NCI-H2196 (cell line): Measurements from ENCODE around the gene FAM53A.

Experiments used
- DNase-seq: peaks from one replicate; lab custom pipeline; 2025; ENCODE audit not compliant: unreplicated experiment; lab: John Stamatoyannopoulos, UW

FAM53A gene

GRCh38 chr4:1594871-1595788 lies 89.0 kb downstream of the FAM53A start:
- DNase-seq = no peak

- DNase-seq = no peak
Observed at GRCh38 chr4:1593881-1594345, 90.2 kb downstream of the FAM53A start.

DNA sequence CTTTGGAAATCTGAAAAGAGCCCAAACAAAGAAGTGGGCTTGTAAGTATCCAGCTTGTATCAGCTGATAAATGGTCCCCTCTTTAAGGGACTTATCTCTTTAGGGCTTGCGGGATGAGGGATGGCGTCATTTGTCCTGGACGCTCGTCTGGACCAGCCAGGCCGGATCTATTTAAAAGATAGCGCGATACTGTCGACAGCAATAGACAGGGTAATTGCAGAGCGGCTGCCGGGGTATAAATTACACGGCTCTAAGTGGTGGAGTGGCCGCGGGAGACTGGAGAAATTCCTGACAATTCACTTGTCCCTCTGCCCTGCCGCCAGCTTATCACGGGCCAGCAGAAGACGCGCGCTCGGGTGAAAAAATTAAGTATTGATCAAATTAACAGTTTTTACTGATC lies 90.7 kb downstream of the FAM53A start:
- DNase-seq = no peak

GRCh38 chr4:1592709-1593417 lies 91.2 kb downstream of the FAM53A start:
- DNase-seq = no peak

DNA sequence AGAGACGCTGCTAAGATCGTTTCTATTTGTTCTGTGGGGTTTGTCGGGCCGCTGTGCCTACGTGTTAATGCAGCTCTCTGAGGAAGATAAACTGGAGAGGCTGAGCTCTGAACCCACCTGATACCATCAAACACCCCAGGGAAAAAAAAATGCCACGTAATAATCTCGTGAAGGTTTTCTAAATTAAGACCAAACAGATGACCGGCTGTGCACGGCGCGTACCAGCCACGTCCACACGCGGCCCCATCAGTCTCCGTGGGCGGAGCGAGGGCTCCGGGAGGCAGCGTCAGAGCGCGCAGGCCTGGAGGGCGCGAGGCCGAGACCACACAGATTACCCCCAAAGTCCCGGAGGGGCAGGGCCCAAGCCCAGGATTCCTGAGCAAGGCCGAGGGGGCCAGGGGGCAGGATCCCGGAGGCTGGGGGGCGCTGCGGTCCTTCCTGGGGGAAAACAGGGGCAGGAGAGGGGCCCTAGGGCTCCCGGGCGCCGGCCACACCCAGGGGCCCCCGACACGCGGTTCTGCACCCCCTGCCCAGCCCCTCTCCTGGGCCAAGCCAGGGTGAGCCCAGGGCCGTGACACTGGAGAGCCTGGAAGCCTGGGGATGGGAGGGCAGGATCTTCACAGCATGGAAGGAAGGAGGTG lies 91.9 kb downstream of the FAM53A start:
- no peak for DNase-seq

DNA sequence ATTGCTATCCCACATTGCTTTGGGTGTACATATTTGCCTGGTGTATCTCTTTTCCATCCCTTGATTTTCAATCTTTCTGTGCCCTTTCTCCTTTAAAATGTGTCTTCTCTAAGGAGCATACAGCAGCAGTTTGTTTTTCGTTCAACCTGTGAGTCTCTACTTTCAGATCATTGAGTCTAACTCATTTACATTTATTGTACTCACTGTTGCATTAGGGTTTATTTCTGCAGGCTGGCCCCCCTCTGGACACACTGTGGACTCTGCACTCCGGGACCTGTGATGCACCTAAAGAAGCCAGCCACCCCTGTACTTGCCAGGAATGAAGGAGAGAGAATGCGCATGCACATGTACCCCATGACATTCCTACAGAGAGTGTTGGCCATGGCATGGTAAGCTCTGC lies 93.0 kb downstream of the FAM53A start:
- no peak for DNase-seq

DNA sequence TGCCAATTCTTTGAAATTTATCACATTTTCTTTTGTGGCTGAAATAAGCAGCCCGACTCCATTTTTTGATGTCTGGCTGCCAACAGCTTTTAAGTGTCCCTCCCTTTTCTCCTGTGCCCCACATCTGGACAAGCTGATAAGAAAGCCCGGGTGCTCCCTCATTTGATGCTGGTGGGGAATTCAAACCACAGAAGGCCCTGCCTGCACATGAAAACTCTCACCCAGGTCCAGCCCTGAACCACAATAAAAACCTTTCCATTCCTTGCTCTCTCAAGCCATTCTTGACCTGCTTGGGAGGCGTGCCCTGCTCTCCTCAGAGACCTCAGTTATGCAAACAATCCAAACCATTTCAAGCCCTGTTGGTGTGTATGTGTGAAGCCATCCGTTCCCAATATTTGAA lies 93.9 kb downstream of the FAM53A start:
- DNase-seq = no peak
